WTC11 (cell line): Measurements from ENCODE around the gene FASN. TPM values are rescaled to one million over a fixed set of nuclear protein-coding genes. Genes with fewer than 3 reads are reported as not detected.

Experiments used
- ATAC-seq: fragments of 200-7000 bp; cut with Tn5 transposase; 2 replicates; pipeline ENCODE4 v1.10.0; 2021; ENCODE audit warnings: mild to moderate bottlenecking, moderate library complexity
- CTCF ChIA-PET: fragments of 300-600 bp; sonication (Branson Sonifier 250); formaldehyde crosslinking; loops from one replicate; lab custom pipeline; 2021; ENCODE audit warnings: antibody characterized with exemption; lab: Charles Lee
- POLR2A ChIA-PET: fragments of 350-600 bp; sonication (Branson Sonifier 250); formaldehyde crosslinking; loops from one replicate; lab custom pipeline; 2021; ENCODE audit warnings: antibody characterized with exemption; lab: Charles Lee
- DNase-seq: peaks from one replicate; pipeline ENCODE4 v3.0.0; 2021; ENCODE audit warnings: low spot score
- H3K27ac Mint-ChIP-seq: 2 replicates; pipeline ENCODE4 v1.8.0; 2021; ENCODE audit warnings: mixed read lengths
- H3K27me3 Mint-ChIP-seq: 2 replicates; pipeline ENCODE4 v1.8.0; 2021; ENCODE audit warnings: low read depth, mild to moderate bottlenecking, moderate library complexity, mixed read lengths
- H3K36me3 Mint-ChIP-seq: 2 replicates; pipeline ENCODE4 v1.8.0; 2021; ENCODE audit warnings: mixed read lengths
- H3K4me1 Mint-ChIP-seq: 2 replicates; pipeline ENCODE4 v1.8.0; 2022; ENCODE audit warnings: mixed read lengths
- H3K4me3 Mint-ChIP-seq: 2 replicates; pipeline ENCODE4 v1.8.0; 2021; ENCODE audit warnings: mild to moderate bottlenecking, moderate library complexity, mixed read lengths
- H3K9me3 Mint-ChIP-seq: 2 replicates; pipeline ENCODE4 v1.8.0; 2021; ENCODE audit warnings: mixed read lengths
- CBFB ChIP-seq: sonication (generic); formaldehyde crosslinking; IDR thresholded peaks from 2 replicates; pipeline ENCODE4 v1.8.1; 2022; ENCODE audit warnings: mild to moderate bottlenecking, low read depth, missing genetic modification reagents
- EMX1 ChIP-seq: fragments of 250-450 bp; sonication (Bioruptor Pico); IDR thresholded peaks from 2 replicates; pipeline ENCODE4 v1.8.0; 2021; ENCODE audit warnings: mild to moderate bottlenecking
- ESRRA ChIP-seq: sonication (generic); formaldehyde crosslinking; IDR thresholded peaks from 2 replicates; pipeline ENCODE4 v1.8.1; 2022; ENCODE audit warnings: mild to moderate bottlenecking, missing genetic modification reagents, borderline replicate concordance
- IRF2 ChIP-seq: sonication (generic); formaldehyde crosslinking; IDR thresholded peaks from 2 replicates; pipeline ENCODE4 v1.8.0; 2022; ENCODE audit warnings: low read depth, missing genetic modification reagents, borderline replicate concordance
- NFYB ChIP-seq: sonication (generic); formaldehyde crosslinking; conservative IDR thresholded peaks from 2 replicates; pipeline ENCODE4 v1.8.0; 2022; ENCODE audit warnings: low read depth, missing genetic modification reagents
- NR3C1 ChIP-seq: sonication (generic); formaldehyde crosslinking; conservative IDR thresholded peaks from 2 replicates; pipeline ENCODE4 v1.8.1; 2023; ENCODE audit warnings: low read depth, mild to moderate bottlenecking, missing genetic modification reagents
- RORB ChIP-seq: fragments of 250-450 bp; sonication (Bioruptor Pico); IDR thresholded peaks from 2 replicates; pipeline ENCODE4 v1.9.0; 2021; ENCODE audit warnings: mild to moderate bottlenecking
- SOX15 ChIP-seq: fragments of 250-450 bp; sonication (Bioruptor Pico); IDR thresholded peaks from 2 replicates; pipeline ENCODE4 v1.9.0; 2021; ENCODE audit warnings: mild to moderate bottlenecking
- ZNF219 ChIP-seq: sonication (generic); formaldehyde crosslinking; IDR thresholded peaks from 2 replicates; pipeline ENCODE4 v1.8.0; 2023; ENCODE audit warnings: missing genetic modification reagents, mild to moderate bottlenecking, borderline replicate concordance
- total RNA-seq: library from RNA; stranded (reverse); gene quantifications from 3 replicates; pipeline ENCODE4 v1.2.3, GENCODE V29; 2021
- TF ChIP-seq, protein P1 (sequence below): sonication (generic); formaldehyde crosslinking; IDR thresholded peaks from 2 replicates; pipeline ENCODE4 v1.8.0; 2022; ENCODE audit warnings: mild to moderate bottlenecking, missing genetic modification reagents
- TF ChIP-seq, protein P2 (sequence below): fragments of 250-450 bp; sonication (Bioruptor Pico); IDR thresholded peaks from 2 replicates; pipeline ENCODE4 v1.9.0; 2021; ENCODE audit warnings: moderate library complexity, mild to moderate bottlenecking, inconsistent platforms, borderline replicate concordance
- TF ChIP-seq, protein P3 (sequence below): fragments of 250-450 bp; sonication (Bioruptor Pico); IDR thresholded peaks from 2 replicates; pipeline ENCODE4 v1.9.0; 2021; ENCODE audit warnings: mild to moderate bottlenecking
- TF ChIP-seq, protein P4 (sequence below): sonication (generic); formaldehyde crosslinking; IDR thresholded peaks from 2 replicates; pipeline ENCODE4 v1.8.0; 2023; ENCODE audit warnings: missing genetic modification reagents
- TF ChIP-seq, protein P5 (sequence below): sonication (generic); formaldehyde crosslinking; IDR thresholded peaks from 2 replicates; pipeline ENCODE4 v1.8.1; 2022; ENCODE audit warnings: missing genetic modification reagents, borderline replicate concordance
- TF ChIP-seq, protein P6 (sequence below): fragments of 250-450 bp; sonication (Bioruptor Pico); IDR thresholded peaks from 2 replicates; pipeline ENCODE4 v1.8.0; 2021; ENCODE audit warnings: mild to moderate bottlenecking
- TF ChIP-seq, protein P7 (sequence below): sonication (generic); formaldehyde crosslinking; IDR thresholded peaks from 2 replicates; pipeline ENCODE4 v1.8.0; 2022; ENCODE audit warnings: mild to moderate bottlenecking, missing genetic modification reagents

The FASN gene
- total RNA-seq, 1 experiment from 2014 or later: 742 TPM

DNA sequence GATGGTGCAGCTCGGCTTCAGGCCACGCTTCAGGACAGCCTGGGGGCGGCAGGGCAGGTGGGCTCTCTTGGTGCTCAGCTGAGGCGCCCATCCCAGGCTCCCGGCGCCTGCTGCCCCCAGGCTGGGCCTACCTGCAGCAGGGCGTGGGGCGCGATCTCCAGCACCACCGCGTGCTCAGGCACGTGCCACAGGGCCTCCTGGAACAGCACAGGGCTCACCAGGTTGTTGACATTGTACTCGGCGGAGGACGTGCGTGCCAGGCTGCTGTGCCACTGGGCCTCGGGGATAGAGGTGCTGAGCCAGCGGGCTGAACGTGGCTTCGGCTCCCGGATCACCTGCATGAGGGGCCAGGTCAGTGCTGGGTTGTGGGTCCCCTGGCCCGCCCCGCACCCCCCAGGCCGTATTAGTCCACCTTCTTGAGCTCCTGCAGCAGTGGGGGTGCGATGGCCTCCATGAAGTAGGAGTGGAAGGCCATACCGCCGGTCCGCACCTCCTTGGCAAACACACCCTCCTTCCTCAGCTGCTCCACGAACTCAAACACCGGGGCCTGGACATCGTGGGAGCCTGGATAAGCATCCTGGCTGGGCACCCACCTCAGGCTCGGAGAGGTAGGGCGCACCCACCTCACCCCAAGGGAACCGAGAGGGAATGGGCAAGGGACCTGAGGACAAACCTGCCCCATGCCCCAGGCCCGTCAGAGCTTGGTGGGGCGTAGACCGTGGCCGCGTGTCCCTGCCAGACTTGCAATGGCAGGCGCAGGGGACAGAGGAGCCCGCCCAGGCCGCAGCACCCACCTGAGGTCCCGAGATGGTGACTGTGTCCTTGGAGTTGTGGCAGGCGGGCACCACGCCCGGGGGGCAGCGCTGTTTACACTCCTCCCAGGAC is 9.0 kb downstream of the FASN start:
- POLR2A ChIA-PET: no interaction called here
- no peak overlapping the region for H3K27ac Mint-ChIP-seq
- H3K9me3 Mint-ChIP-seq: no peaks in the 10 kb centered on the region
- peaks cover 26% of the 10 kb centered on the region for H3K36me3 Mint-ChIP-seq
- H3K4me3 Mint-ChIP-seq: no peak overlapping the region
- TF ChIP-seq, protein P1, sequence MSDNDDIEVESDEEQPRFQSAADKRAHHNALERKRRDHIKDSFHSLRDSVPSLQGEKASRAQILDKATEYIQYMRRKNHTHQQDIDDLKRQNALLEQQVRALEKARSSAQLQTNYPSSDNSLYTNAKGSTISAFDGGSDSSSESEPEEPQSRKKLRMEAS (CRISPR knock-in tag): no peak
- TF ChIP-seq EMX1 (CRISPR knock-in tag): no peak
- no peak for TF ChIP-seq ESRRA
- no peak for TF ChIP-seq NFYB
- TF ChIP-seq, protein P2, sequence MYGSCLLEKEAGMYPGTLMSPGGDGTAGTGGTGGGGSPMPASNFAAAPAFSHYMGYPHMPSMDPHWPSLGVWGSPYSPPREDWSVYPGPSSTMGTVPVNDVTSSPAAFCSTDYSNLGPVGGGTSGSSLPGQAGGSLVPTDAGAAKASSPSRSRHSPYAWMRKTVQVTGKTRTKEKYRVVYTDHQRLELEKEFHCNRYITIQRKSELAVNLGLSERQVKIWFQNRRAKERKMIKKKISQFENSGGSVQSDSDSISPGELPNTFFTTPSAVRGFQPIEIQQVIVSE: no peak
- TF ChIP-seq, all 79 proteins: peak for 0
- H3K27me3 Mint-ChIP-seq: no peaks in the 10 kb centered on the region
- ATAC-seq: no peak
- H3K4me1 Mint-ChIP-seq: no peaks in the 10 kb centered on the region
- CTCF ChIA-PET: interaction anchor here (2.3 kb wide), 1 partner anchor 17 kb away, joined by 6 read pairs; no protein-coding TSS in a partner anchor
- no peak for DNase-seq

DNA sequence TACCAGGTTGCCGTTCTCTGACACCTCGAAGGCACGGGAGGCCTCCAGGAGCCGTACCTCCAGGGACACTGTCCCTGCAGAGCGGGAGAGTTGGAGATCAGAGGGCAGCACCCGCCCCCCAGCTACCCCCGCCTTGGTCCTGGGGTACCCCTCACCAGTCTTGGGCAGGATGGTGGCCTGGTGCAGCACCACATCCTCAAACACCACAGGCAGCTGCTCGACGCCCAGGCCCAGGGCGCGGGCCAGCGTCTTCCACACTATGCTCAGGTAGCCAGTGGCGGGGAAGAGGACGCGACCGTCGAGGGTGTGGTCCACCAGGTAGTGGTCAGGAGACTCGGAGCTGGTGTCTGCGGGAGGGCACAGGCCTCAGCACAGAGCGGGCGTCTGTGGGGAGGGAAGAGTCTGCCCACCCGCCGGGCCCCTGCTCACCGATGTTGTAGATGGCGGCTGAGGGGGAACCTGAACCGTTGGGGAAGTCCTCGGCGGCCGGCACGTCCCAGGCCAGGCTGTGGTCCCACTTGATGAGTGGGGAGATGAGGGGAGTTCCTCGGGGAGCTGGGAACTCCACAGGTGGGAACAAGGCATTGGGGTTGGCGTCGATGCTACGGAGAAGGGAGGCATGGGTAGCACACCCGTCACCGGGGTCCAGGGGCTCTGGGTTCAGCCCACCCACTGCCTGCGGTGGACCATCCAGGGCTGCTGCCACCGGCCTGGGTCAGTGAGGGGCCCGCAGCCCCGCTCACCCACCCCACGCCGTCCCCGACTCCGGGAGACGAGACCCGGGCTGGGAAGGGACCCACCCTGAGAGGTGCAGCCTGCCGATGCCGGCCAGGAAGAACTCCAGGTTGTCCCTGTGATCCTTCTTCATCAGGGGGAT is 9.8 kb downstream of the FASN start:
- H3K9me3 Mint-ChIP-seq: no peaks in the 10 kb centered on the region
- no peak for TF ChIP-seq ZNF219 (CRISPR knock-in tag)
- TF ChIP-seq EMX1 (CRISPR knock-in tag): no peak
- no peak for TF ChIP-seq SOX15 (CRISPR knock-in tag)
- TF ChIP-seq, protein P3, sequence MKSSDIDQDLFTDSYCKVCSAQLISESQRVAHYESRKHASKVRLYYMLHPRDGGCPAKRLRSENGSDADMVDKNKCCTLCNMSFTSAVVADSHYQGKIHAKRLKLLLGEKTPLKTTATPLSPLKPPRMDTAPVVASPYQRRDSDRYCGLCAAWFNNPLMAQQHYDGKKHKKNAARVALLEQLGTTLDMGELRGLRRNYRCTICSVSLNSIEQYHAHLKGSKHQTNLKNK (CRISPR knock-in tag): no peak
- TF ChIP-seq, protein P4, sequence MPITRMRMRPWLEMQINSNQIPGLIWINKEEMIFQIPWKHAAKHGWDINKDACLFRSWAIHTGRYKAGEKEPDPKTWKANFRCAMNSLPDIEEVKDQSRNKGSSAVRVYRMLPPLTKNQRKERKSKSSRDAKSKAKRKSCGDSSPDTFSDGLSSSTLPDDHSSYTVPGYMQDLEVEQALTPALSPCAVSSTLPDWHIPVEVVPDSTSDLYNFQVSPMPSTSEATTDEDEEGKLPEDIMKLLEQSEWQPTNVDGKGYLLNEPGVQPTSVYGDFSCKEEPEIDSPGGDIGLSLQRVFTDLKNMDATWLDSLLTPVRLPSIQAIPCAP (CRISPR knock-in tag): no peak
- TF ChIP-seq, protein P5, sequence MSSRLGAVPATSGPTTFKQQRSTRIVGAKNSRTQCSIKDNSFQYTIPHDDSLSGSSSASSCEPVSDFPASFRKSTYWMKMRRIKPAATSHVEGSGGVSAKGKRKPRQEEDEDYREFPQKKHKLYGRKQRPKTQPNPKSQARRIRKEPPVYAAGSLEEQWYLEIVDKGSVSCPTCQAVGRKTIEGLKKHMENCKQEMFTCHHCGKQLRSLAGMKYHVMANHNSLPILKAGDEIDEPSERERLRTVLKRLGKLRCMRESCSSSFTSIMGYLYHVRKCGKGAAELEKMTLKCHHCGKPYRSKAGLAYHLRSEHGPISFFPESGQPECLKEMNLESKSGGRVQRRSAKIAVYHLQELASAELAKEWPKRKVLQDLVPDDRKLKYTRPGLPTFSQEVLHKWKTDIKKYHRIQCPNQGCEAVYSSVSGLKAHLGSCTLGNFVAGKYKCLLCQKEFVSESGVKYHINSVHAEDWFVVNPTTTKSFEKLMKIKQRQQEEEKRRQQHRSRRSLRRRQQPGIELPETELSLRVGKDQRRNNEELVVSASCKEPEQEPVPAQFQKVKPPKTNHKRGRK (CRISPR knock-in tag): no peak
- TF ChIP-seq CBFB (CRISPR knock-in tag): no peak
- no peak for TF ChIP-seq RORB (CRISPR knock-in tag)
- TF ChIP-seq NFYB: no peak
- TF ChIP-seq IRF2: no peak
- TF ChIP-seq NR3C1 (CRISPR knock-in tag): no peak
- TF ChIP-seq, protein P6, sequence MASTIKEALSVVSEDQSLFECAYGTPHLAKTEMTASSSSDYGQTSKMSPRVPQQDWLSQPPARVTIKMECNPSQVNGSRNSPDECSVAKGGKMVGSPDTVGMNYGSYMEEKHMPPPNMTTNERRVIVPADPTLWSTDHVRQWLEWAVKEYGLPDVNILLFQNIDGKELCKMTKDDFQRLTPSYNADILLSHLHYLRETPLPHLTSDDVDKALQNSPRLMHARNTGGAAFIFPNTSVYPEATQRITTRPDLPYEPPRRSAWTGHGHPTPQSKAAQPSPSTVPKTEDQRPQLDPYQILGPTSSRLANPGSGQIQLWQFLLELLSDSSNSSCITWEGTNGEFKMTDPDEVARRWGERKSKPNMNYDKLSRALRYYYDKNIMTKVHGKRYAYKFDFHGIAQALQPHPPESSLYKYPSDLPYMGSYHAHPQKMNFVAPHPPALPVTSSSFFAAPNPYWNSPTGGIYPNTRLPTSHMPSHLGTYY (CRISPR knock-in tag): no peak
- TF ChIP-seq, protein P7, sequence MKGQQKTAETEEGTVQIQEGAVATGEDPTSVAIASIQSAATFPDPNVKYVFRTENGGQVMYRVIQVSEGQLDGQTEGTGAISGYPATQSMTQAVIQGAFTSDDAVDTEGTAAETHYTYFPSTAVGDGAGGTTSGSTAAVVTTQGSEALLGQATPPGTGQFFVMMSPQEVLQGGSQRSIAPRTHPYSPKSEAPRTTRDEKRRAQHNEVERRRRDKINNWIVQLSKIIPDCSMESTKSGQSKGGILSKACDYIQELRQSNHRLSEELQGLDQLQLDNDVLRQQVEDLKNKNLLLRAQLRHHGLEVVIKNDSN (CRISPR knock-in tag): no peak
- TF ChIP-seq, all 79 proteins: peak for 0
- H3K4me1 Mint-ChIP-seq: no peaks in the 10 kb centered on the region
- no peak for ATAC-seq
- ChIA-PET POLR2A (no interaction called here), CTCF (interaction anchor here (2.1 kb wide), 1 partner anchor 58 kb away, joined by 6 read pairs; no protein-coding TSS in a partner anchor)
- no peak overlapping the region for H3K4me3 Mint-ChIP-seq
- H3K36me3 Mint-ChIP-seq: peaks cover 30% of the 10 kb centered on the region
- no peaks in the 10 kb centered on the region for H3K27me3 Mint-ChIP-seq
- no peak for DNase-seq
- no peak overlapping the region for H3K27ac Mint-ChIP-seq
